GM10266 (cell line): ENCODE results near the gene FRMD8.

Experiments
- DNase-seq: peaks from one replicate; pipeline ENCODE4 v3.0.0; 2012; ENCODE audit errors: extremely low spot score
- CTCF ChIP-seq: IDR thresholded peaks from 2 replicates; pipeline ENCODE4 v1.5.1; 2012; ENCODE audit warnings: mild to moderate bottlenecking, low read depth; ENCODE audit not compliant: control insufficient read depth, insufficient read depth; ENCODE audit errors: missing control alignments

Gene FRMD8

GRCh38 chr11:65386307-65387140 is at the start of gene FRMD8:
Gene FRMD8 (plus strand): TSS chr11:65386637. CDS start chr11:65387037, 400 bp downstream.
- peak; percentile 97 for DNase-seq
- no peak for TF ChIP-seq CTCF

GRCh38 chr11:65338676-65339075 is 47.8 kb upstream of the FRMD8 start:
- TF ChIP-seq CTCF: no peak
- no peak for DNase-seq

GRCh38 chr11:65340226-65340625 is 46.2 kb upstream of the FRMD8 start:
- no peak for DNase-seq
- TF ChIP-seq CTCF: no peak

- DNase-seq: no peak
- no peak for TF ChIP-seq CTCF
Observed at GRCh38 chr11:65341856-65342255, 44.6 kb upstream of the FRMD8 start.

GRCh38 chr11:65351511-65351910 is 34.9 kb upstream of the FRMD8 start:
- no peak for DNase-seq
- TF ChIP-seq CTCF: no peak

GRCh38 chr11:65352783-65353182 is 33.7 kb upstream of the FRMD8 start:
- peak; percentile 21 for TF ChIP-seq CTCF

GRCh38 chr11:65353376-65353775 is 33.1 kb upstream of the FRMD8 start:
- no peak for DNase-seq
- TF ChIP-seq CTCF: no peak

More at GRCh38 chr11:65352783-65353182, 33.7 kb upstream of the FRMD8 start:
- DNase-seq: no peak
